Right lobe of liver (tissue), 6 donors: ENCODE results near the gene SEPTIN5. TPM values are rescaled to one million over a fixed set of nuclear protein-coding genes. Genes with fewer than 3 reads are reported as not detected.

Source experiments
- ATAC-seq, 4 donors: fragments of 200-7000 bp; cut with Tn5 transposase; one replicate each; pipeline ENCODE4 v1.9.1; 2020; ENCODE audit warnings: mild to moderate bottlenecking in 4 of 4, moderate library complexity in 4 of 4
- DNase-seq, 3 donors: peaks; one replicate each; pipeline ENCODE4 v3.0.0-alpha.2; 2020
- H3K27ac ChIP-seq, 3 donors: fragments of 200-600 bp; one replicate each; pipeline ENCODE4 v1.8.0; 2022
- H3K27me3 ChIP-seq, 2 donors: fragments of 200-600 bp; one replicate each; pipeline ENCODE4 v1.8.0; 2022
- H3K36me3 ChIP-seq, 4 donors: fragments of 200-600 bp; sonication (generic) in 1 of 4; one replicate each; pipeline versions ENCODE4 v1.5.1 to v1.8.0; 2017 to 2022; ENCODE audit warnings: control low read depth in 1 of 4
- H3K4me1 ChIP-seq, 4 donors: fragments of 200-600 bp; sonication (generic) in 1 of 4; one replicate each; pipeline versions ENCODE4 v1.5.1 to v1.8.0; 2017 to 2022; ENCODE audit warnings: control low read depth in 1 of 4
- H3K4me3 ChIP-seq, 3 donors: fragments of 200-600 bp; one replicate each; pipeline ENCODE4 v1.8.0; 2022
- H3K9me3 ChIP-seq, 4 donors: fragments of 200-600 bp; sonication (generic) in 1 of 4; one replicate each; pipeline versions ENCODE4 v1.5.1 to v1.8.0; 2017 to 2022; ENCODE audit warnings: control low read depth in 1 of 4
- CTCF ChIP-seq, 4 donors: fragments of 200-600 bp in 3 of 4; fragments of 450-650 bp in 1 of 4; IDR thresholded peaks; one replicate each; pipeline versions ENCODE4 v1.5.1 to v1.8.0; 2016 to 2022; ENCODE audit warnings: antibody characterized with exemption in 4 of 4, mild to moderate bottlenecking in 2 of 4
- POLR2A ChIP-seq: fragments of 450-650 bp; IDR thresholded peaks from one replicate; pipeline ENCODE4 v1.6.1; 2017; ENCODE audit warnings: antibody characterized with exemption, mild to moderate bottlenecking
- WGBS: methylation state at CpG from one replicate; pipeline ENCODE4 v1.1.6; 2018; ENCODE audit warnings: low coverage, low lambda C conversion rate; ENCODE audit not compliant: insufficient coverage; ENCODE audit errors: missing lambda C conversion rate; 5-methylcytosine and 5-hydroxymethylcytosine counted together
- intact Hi-C, 2 donors: fragments of 100-400 bp; cut with DNase I; formaldehyde crosslinking; loops; one replicate each; pipeline versions ENCODE4 v1.11.2 to v1.14.1; 2022
- total RNA-seq, 6 experiments: library from RNA; depleted of rRNA in 2 of 6; stranded (reverse); fragments of >200 nt in 2 of 6; fragmentation: NEBNext Ultra II Directional in 3 of 6; extraction: Animal tissue kit (Norgen Biotek cat#: 25700) in 3 of 6; gene quantifications; one replicate each; pipeline versions ENCODE4 v1.1.0 to v1.2.4, GENCODE V29; 2016 to 2023
- donor health status: DM: no; HTN: yes; CAD: no.
- donor health status: DM: no; HTN: no; CAD: no.
- donor health status: DM: no; HTN: no; CAD: no.
- donor health status: DM: no; HTN: yes; CAD: no.
- donor health status: DM: no; HTN: yes; CAD: no.

The SEPTIN5 gene
- total RNA-seq, 6 experiments from 2014 or later: 1.3 to 3.7 (median 2.1) TPM

GRCh38 chr22:19703869-19704268, 10.4 kb upstream of the SEPTIN5 start:
- Histone ChIP-seq H3K4me3 (no peak overlapping the region), H3K27me3 (no peaks in the 10 kb centered on the region), H3K9me3 (no peaks in the 10 kb centered on the region), H3K36me3 (no peaks in the 10 kb centered on the region), H3K27ac (no peak overlapping the region), H3K4me1 (no peaks in the 10 kb centered on the region)
- WGBS: 70% methylated on average over 3 of the region's 9 CpGs
- ATAC-seq (no peak), DNase-seq (peak in 2 of 3 donors; percentile 41 to 48)
- intact Hi-C loops: no loop called here
- no peak for TF ChIP-seq POLR2A
- no peak for TF ChIP-seq CTCF (IDR thresholded peaks at IDR 0.05)

GRCh38 chr22:19704355-19705015, 9.8 kb upstream of the SEPTIN5 start:
- DNase-seq (peak in 1 of 3 donors; percentile 31), ATAC-seq (no peak)
- Histone ChIP-seq H3K27me3 (no peaks in the 10 kb centered on the region), H3K4me3 (no peak overlapping the region), H3K9me3 (no peaks in the 10 kb centered on the region), H3K4me1 (no peaks in the 10 kb centered on the region), H3K36me3 (no peaks in the 10 kb centered on the region), H3K27ac (no peak overlapping the region)
- WGBS: no CpG with 5 or more reads among the region's 15 CpGs
- intact Hi-C loops: no loop called here
- no peak for TF ChIP-seq CTCF (IDR thresholded peaks at IDR 0.05)
- no peak for TF ChIP-seq POLR2A

- 80% methylated on average over 1 of the region's 14 CpGs for WGBS
- no peak overlapping the region for H3K4me3 ChIP-seq
- ATAC-seq (no peak), DNase-seq (no peak)
- H3K9me3 ChIP-seq: no peaks in the 10 kb centered on the region
- TF ChIP-seq CTCF (IDR thresholded peaks at IDR 0.05) (no peak), POLR2A (no peak)
- no peaks in the 10 kb centered on the region for H3K36me3 ChIP-seq
- no peak overlapping the region for H3K27ac ChIP-seq
- intact Hi-C loops: no loop called here
- H3K27me3 ChIP-seq: no peaks in the 10 kb centered on the region
- H3K4me1 ChIP-seq: no peaks in the 10 kb centered on the region
Measured at GRCh38 chr22:19705181-19705934, 8.9 kb upstream of the SEPTIN5 start.

- Histone ChIP-seq H3K9me3 (no peaks in the 10 kb centered on the region), H3K4me1 (no peaks in the 10 kb centered on the region), H3K4me3 (no peak overlapping the region), H3K27me3 (no peaks in the 10 kb centered on the region), H3K27ac (no peak overlapping the region), H3K36me3 (no peaks in the 10 kb centered on the region)
- intact Hi-C loops: no loop called here
- TF ChIP-seq POLR2A (no peak), CTCF (IDR thresholded peaks at IDR 0.05) (no peak)
- DNase-seq: no peak
- no peak for ATAC-seq
- WGBS: 61% methylated on average over 7 of the region's 7 CpGs
Measured at GRCh38 chr22:19706661-19707151, 7.6 kb upstream of the SEPTIN5 start.
